CD4-positive, alpha-beta T cell treated with Interferon alpha-2 for 1 hour (primary cell): ENCODE data around the gene UNK.

ENCODE experiments used
- DNase-seq, 2 donors: peaks; one replicate each; pipeline ENCODE4 v3.0.0-alpha.2; 2020 to 2022

UNK gene

DNA sequence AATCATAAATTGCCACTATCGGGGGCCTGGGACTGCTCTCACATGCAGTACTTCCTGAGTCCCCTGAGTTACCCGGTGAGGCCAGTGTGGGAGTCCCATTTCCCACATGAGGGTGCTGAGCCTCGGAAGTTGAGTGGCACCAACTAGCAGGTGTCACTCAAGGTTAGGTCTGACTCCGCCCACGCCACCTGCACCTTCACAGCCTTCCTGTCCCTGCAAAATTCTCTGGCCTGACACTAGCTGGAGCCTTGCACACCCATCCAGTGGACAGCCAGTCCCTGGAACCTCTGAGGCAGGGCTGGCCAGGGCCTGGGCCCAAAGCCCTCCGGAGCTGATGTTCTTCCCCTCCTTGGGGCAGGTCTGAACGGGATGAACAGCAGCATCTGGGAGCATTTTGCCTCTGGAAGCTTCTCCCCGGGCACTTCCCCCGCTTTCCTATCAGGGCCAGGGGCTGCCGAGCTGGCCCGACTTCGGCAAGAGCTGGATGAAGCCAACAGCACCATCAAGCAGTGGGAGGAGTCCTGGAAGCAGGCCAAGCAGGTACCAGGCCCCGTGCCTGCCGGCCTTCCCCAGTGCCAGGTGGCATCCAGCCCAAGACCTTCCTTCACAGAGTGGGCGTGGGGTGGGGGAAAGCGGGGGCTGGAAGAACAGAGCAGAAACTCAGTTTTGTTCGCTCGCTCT lies 37.7 kb downstream of the UNK start:
- DNase-seq: peak in 1 of 2 donors; percentile 48

DNA sequence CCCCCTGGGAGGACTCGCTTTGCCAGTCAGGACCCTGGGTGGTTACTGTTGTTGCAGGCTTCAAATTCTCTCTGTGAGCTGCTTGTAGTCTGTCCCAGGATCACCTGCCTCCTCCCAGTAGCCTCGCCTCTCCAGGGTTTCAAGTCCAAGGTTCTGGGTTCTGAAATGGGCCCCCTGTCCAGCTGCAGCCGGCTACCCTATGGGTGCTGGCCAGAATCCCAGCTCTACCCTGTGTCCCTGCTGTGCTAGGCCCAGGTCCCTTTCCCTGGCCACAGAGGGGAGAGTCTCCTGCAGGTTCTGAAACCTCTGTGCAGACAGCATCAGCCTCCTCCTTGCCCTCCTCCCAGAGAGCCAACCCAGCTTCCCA lies 38.2 kb downstream of the UNK start:
- no peak for DNase-seq

DNA sequence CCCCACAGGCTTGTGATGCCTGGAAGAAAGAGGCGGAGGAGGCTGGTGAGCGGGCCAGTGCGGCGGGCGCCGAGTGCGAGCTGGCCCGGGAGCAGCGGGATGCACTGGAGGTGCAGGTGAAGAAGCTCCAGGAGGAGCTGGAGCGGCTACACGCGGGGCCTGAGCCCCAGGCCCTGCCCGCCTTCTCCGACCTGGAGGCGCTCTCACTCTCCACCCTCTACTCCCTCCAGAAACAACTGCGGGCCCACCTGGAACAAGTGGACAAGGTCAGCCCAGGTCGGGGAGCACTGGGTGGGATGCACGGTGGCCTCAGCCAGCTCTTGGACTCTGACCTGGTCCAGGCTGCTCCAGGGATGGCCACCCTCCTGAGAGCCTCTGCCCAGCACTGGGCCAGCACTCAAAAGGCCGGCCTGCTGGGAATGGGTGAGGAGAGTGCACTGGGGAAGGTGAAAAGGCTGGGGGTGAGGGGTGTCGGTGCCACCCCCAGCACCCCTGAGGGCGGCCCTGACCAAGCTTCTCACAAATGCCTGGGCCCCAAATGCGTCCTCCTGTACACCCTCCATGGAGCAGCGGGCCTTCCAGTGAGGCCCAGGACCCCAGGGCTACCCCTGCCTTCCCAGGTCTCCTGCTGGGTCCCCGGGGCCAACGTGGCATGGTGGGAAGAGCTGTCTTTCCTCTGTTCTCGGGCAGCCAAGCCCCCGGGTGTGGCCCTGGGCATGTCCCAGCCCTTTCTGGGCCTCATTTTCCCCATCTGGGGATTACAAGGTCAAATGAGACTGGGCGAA lies 38.8 kb downstream of the UNK start:
- no peak for DNase-seq

DNA sequence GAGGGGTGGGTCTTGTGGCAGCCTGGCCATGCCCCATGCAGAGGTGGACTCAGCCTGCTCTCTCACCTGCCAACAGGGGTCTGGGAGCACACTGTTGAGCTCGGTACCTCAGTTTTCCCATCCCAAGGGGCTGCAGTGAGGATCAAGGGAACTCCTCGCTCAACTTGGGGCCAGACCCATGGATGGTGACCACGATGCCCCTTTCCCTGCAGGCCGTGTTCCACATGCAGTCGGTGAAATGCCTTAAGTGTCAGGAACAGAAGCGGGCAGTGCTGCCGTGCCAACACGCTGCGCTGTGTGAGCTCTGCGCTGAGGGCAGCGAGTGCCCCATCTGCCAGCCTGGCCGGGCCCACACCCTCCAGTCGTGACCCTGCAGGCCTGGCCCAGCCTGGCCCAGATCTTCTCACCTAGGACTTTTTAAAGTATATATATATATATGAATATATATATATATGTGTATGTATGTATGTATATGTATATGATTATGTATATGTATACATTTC lies 39.5 kb downstream of the UNK start:
- no peak for DNase-seq

DNA sequence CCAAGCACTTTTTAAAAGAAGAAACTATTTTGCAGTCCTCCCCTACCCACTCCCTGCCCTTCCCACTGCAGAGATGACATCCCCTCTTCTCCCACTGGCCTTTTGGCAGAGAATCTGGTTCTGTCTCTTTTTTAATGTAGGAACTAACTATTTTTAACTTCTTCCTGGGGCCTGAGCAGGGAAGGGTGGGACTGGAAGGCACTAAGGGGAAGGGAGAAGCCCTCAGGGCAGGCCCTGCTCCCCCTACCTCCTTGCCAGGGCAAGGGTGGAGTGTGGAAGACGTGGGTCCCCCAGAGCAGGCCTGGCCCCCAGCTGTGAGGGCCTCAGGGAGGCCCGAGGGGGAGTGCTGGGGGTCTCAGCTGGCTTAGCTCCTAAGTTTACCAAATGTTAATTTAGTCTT lies 40.1 kb downstream of the UNK start:
- no peak for DNase-seq

DNA sequence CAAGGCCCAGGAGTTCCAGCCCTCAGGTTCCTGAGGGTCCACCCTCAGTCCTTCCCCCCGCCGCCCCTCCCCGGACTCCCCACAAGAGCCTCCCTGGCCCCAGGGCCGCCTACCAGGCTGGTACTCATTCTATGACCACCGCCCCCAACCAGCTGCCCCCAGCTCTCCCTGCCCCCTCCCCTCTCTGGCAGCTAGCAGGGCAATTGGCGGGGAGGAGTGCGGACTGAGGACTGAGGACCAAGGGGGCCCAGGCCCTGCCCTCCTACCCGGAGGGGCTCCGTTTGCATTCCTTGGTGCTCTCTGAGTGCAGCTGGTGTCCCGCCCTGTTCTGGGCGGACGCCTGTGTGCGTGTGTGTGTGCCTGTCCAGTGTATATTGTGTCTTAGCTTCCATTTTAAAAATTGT lies 40.5 kb downstream of the UNK start:
- no peak for DNase-seq

DNA sequence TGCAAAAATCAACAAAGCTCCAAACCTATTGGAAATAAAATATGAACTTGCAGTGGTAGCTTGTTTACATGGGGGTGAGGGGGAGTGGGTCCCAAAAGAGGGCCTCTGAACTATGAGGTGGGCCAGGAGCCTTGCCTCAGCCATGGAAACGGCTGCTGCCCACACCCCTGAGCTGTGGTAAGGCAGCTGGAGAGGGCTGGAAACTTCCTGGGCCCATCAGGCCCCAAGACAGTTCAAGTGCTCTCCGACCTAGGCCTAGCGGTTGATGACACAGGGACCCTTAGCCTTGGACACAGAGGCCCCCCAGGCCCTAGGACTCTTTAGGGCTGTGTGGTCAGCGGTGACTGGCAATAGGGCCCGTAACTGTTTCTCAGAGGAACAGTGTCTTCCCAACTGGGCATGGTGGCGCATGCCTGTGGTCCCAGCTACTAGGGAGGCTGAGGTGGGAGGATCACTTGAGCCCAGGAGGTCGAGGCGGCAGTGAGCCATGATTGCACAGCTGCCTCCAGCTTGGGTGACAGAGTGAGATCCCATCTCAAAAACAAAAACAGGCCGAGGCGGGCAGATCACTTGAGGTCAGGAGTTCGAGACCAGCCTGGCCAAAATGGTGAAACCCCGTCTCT lies 41.3 kb downstream of the UNK start:
- DNase-seq: no peak

DNA sequence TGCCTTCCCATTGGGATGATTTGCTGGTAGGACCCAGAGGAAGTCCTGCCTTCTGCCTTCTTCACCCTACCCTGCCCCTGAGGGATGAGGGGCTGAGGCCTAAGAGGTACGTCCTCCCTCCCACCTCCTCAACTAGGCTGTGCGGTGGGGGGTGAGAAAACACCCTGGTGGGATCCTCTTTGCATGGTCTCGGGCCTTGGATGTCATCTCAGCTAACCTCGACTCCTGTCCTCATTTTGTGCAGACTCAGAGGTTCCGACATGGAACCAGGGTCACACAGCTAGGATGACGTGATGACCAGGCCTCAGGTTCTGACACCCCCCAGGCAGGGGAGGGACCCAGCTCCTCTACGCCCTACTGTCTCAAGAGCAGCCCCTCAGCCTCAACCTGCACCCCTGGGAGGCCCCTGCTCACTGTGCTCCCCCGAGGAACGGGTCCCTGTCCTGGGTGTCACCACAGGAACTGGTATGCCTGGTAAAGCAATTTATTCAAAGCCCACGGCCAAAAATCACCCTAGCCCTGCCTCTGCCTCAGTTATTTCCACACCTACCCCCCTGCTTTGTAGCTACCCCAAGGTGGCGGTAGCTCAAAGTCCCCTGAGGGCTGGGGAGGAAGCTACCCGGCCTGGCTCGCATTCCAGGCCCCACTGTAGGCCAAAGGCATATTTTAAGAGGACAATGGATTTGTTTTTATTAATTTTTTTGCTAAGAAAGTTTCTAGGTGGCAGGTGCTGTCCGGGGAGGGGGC lies 42.1 kb downstream of the UNK start:
- DNase-seq: no peak

DNA sequence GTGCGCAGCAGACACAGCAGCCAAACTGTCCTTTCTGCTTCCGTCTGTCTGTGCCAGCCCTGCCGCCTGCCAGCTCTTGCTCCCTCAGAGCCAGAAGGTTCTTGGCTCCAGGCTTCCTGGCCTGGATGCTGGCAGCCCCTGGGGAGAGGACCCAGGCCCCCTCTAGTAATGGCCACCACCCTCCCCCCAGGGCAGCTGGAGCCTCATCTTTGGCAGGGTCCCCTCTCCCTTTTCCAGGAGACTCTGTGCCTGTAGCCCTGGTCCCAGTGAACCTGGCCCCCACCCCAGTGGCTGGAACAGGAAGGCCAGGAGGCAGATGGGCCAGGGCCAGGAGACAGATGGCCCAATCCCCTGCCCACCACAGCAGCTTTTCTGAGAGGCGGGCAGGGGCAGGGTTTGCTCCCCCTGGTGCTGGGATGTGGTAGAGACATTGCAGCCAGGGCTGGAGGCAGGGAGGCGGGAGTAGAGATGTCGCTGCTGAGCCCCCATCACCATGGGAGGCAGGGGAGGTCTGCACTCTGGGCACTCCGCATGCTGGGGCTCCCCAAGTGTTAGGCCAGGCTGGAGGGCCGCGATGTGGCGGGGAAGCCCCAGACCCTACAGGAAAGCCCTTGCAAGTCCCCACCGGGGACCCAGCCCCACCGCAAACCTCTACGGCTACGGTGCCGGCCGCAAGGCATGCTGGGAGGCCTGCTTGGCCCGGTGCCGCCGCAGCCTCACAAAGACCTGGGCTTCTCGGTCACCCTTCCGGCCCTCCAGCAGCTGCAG lies 42.9 kb downstream of the UNK start:
- peak; percentile 57 to 81 for DNase-seq

DNA sequence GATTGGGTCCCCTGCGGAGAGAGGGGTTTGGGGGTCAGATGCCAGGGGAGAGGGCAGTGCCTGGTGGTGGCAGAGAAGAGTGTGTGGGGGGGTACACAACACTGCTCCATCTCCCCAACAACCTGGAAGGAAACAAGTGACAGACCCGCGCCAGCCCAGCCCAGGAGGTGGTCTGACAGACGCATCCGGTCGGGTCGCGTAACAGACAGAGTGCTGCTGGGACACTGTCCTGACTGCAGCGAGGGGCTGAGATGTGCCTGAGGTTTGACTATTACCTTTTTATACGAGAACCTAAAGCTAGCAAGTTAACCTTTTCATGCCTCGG lies 43.4 kb downstream of the UNK start:
- DNase-seq: no peak

DNA sequence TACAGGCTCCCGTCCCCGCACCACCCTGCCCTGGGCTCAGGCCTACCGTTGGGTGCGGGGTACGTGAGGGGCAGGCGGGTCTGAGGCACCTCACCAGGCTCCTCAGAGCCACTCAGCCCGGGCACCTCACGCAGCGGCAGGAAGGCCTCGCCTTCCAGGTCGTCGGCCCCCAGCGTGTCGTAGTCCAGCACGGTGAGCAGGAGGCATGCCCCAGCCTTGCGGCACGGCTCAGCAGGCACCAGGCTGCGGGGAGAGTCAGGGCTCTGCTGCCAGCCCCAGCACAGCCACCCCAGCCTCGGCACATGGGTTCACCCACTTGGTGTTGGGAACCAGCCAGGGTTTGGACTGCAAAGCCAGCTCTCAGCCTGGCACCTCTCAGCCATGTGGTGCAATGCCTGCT lies 44.1 kb downstream of the UNK start:
- no peak for DNase-seq

DNA sequence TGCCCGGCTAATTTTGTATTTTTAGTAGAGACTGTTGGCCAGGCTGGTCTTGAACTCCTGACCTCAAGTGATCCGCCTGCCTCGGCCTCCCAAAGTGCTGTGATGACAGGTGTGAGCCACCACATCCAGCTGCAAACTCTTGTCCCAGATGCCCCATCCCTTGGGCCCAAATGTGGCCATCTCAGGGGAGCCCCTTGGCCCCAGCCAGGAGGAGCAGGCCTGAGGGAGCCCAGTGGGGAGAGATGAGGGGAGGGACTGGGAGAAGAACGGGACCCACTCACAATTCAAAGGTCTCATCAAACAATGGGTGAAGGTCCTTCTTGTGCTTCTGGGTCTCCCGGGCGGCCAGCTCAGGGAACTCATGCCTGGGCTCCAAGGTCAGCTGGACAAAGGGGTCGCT lies 45.1 kb downstream of the UNK start:
- no peak for DNase-seq

DNA sequence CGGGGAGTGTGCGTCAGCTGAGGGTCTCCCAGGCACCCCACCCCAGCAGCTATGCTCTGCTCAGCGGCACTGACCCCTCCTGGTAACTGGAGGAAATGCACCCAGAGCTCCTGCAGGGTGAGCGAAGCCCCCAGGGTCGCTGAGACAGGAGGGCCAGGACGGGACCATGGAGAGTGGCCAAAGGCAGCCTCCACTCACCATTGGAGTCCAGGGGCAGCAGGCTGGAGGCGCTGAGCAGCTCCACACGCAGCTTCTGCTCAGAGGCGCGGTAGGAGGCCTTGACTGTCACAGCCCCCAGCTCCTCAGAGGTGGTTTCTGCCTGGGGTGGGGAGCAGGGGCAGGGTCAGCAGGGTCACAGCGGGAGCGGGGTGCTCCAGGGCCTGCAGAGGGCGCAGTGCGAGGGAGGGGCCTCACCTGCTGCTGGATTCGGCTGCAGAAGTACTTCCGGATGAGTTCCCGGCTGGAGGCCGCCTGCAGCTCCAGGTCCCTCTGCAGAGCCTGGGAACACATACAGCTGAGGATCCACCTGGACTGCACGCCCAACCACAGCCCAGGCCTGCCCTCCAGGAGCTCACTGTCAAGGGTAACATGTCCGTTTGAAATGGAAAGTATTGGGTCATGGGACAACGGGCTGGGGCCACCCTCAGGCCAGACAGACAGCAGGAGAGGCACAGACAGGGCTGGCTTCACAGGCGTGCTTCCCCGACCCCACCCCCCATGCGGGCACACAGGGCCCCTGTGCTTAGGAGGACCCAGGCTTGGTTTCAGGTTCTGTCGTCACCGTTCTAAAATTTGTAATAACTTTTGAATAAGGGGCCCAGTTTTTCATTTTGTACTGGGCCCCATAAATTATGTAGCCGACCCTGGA lies 45.8 kb downstream of the UNK start:
- DNase-seq: peak in 1 of 2 donors; percentile 39

DNA sequence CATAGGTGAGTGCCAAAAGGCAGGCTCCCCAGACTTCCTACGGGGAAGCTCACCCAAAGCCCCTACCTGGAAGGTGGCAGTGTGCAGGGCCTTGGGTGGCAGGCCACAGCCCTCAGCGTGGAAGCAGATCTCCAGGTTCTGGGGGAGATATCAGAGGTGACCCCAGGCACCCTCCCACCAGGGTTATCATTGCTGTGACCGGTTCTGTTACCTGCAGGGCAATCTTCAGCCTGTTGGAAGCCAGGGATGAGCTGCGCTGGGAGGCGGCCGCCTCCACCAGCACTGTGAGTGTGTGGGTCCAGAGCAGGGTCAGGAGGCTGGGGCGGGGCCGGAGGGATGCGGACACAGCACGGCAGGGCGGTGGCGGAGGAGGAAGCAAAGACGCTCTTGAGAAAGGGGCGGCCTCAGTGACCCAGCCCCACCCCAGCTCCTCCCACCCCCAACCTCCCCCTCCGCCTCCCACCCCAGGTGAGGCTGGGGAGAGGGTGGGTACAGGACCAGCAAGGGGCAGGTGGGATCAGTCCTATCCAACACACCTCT lies 46.5 kb downstream of the UNK start:
- no peak for DNase-seq

DNA sequence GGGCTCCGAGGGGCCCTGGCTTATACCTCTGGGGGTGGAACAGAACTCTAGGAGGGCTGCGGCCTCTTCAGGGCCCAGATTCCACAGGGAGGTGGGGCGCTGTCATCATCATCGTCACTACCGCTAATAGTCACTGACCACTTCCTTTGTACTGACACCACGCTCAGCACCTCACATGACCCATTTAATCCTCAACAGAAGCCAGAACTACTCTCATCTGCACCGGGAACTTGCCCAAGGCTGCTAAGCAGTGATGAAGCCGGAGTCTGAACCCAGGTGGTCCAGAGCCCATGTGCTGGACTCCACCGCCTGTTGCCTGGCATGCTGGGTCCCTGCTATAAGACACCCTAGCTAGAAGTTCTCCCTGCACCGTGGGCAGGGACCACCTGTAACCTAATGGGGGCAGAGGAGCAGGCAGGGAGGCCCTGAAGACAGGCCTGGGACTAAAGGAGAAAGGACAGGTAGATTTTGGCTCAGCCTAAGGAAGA lies 47.6 kb downstream of the UNK start:
- DNase-seq: peak; percentile 59 to 72

DNA sequence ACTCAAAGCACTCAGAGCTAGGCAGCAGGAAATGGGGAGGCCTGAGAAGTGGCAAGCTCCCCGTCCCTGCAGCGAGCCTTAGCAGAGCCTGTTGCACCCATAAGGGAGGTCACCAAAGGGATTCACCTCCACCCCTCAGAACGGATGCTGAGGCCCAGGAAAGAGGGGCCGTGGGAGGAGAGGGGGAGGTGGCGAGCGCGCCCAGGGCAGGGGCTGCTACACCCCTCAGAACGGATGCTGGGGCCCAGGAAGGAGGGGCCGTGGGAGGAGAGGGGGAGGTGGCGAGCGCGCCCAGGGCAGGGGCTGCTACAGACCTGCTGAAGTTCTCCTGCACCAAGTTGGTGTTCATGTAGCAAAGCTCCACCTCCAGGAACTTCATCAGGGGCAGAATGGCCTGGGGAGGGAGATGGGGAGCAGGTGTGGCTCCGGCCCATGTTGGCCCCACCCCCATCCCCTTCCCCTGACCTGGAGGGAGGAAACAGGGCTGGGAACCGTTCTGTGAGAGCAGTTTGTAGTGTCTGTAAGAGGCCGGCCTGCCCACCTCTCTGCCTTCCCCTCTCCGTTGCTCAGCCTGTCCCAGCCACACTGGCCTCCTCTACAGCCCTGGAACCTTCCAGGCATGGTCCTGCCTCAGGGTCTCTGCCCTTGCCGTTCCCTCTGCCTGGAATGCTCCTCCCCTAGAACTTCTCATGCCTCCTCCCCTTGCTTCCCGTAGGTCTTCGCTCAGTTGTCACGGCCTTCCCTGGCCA lies 48.2 kb downstream of the UNK start:
- DNase-seq: peak in 1 of 2 donors; percentile 56

DNA sequence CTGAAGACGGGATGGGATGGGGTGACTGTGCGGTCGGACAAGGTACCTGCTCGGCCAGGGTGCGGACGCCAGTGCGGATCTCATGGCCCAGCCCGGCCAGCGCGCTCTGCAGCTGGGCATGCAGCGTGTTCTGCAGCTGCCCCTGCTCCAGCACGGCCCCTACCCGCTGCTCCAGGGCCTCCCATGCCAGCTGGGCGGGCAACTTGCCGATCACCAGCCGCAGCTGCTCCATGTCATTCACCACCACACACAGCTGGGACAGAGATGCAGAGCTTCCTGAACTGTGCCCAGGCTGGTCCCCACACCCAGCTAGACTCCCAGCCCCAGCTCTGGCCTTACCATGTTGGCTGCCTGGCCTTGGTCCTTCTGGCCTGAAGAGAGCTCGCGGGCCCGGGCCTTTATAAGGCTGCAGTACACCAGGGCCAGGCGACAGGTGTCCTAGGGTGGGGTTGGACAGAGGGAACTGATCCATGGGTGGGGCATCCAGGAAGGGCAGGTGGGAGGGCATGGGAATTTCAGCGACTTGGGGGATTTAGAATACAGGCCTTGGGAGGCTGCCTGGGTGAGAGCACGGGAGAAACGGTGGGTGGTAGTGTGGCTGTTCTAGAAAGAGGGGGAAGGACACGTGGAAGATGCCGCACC lies 49.8 kb downstream of the UNK start:
- no peak for DNase-seq

DNA sequence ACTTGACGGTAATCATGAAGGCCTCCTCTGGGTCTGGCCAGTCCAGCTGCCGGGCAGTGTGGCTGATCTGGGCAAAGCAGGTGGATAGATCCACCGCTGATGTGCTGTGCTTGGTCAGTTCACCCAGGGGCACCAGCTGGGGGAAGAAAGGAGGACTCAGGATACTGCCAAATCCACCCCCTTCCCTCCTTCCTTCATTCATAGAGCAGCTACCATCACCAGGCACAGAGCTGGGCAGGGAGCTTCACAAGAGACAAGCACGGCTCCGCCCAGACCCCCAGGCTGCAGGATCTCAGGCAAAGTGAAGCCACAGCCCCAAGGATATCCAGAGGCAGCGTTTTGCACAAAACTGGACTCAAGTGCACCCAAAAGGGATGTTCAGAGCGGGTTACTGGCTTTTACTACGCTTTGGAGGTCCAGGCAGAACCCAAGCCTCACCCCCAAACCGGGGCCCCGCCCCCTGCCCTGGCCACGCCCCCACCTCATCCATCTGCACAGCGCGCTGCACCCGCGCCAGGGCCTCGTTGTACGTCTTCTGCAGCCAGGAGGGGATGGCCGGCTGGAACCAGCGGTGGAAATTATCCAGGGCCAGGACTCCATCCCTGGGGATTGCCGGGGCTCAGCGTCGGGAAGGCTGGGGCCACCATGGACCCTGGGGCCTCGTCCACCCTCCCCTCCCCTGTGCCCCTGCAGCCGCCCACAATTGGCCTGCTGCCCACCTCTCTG lies 50.5 kb downstream of the UNK start:
- DNase-seq: no peak

DNA sequence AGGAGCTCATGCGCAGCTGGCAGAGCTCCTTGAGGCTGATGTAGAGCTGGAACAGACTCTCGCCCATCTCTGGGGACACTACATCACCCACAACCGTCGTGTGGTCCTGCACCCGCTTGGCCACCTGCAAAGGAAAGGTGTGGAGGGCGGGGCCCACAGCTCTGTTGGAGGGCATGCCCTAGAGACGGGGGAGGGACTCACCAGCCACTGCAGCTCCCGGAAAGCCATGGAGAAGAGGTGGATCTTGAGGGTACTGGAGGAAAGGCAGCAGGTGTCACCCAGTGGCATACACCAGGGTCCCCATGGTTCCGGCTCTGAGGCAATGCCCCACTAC lies 51.0 kb downstream of the UNK start:
- DNase-seq: no peak
